HG02588 (cell line): ENCODE results near the gene WDR70.
"Not testable (repeated sequence)": the region's sequence is repeated elsewhere in the genome, so short reads cannot be mapped to it uniquely, and the experiment has no call there.

Experiments
- ATAC-seq: cut with Tn5 transposase; IDR thresholded peaks from one replicate; pipeline ENCODE4 v1.9.1; 2021; ENCODE audit warnings: mild to moderate bottlenecking, moderate library complexity; ENCODE audit not compliant: unreplicated experiment

The WDR70 gene

GRCh38 chr5:37511646-37512045 is 132.5 kb downstream of the WDR70 start:
- no peak for ATAC-seq

- no peak for ATAC-seq
Observed at GRCh38 chr5:37514946-37515345, 135.8 kb downstream of the WDR70 start.

GRCh38 chr5:37517686-37518085 is 138.6 kb downstream of the WDR70 start:
- ATAC-seq: no peak

- ATAC-seq: not testable (repeated sequence)
Observed at GRCh38 chr5:37518356-37518755, 139.2 kb downstream of the WDR70 start.

- no peak for ATAC-seq
Observed at GRCh38 chr5:37519304-37519703, 140.2 kb downstream of the WDR70 start.

GRCh38 chr5:37519807-37520206 is 140.7 kb downstream of the WDR70 start:
- no peak for ATAC-seq

GRCh38 chr5:37520811-37521210 is 141.7 kb downstream of the WDR70 start:
- ATAC-seq: no peak

GRCh38 chr5:37532976-37533740 is 154.0 kb downstream of the WDR70 start:
- ATAC-seq: no peak

- no peak for ATAC-seq
Observed at GRCh38 chr5:37533851-37534250, 154.7 kb downstream of the WDR70 start.

GRCh38 chr5:37539459-37539858 is 160.3 kb downstream of the WDR70 start:
- no peak for ATAC-seq

- no peak for ATAC-seq
Observed at GRCh38 chr5:37543216-37543615, 164.1 kb downstream of the WDR70 start.

- no peak for ATAC-seq
Observed at GRCh38 chr5:37549411-37549810, 170.3 kb downstream of the WDR70 start.

- no peak for ATAC-seq
Observed at GRCh38 chr5:37552161-37552560, 173.0 kb downstream of the WDR70 start.

GRCh38 chr5:37552770-37553719 is 173.9 kb downstream of the WDR70 start:
- ATAC-seq: no peak

- no peak for ATAC-seq
Observed at GRCh38 chr5:37553720-37554404, 174.7 kb downstream of the WDR70 start.

GRCh38 chr5:37554405-37554739 is 175.3 kb downstream of the WDR70 start:
- no peak for ATAC-seq

- ATAC-seq: no peak
Observed at GRCh38 chr5:37554938-37555337, 175.8 kb downstream of the WDR70 start.

GRCh38 chr5:37557734-37558293 is 178.7 kb downstream of the WDR70 start:
- ATAC-seq: no peak

- no peak for ATAC-seq
Observed at GRCh38 chr5:37565062-37565670, 186.0 kb downstream of the WDR70 start.

- ATAC-seq: no peak
Observed at GRCh38 chr5:37567566-37567965, 188.4 kb downstream of the WDR70 start.
